Neuronal stem cell (in vitro differentiated cells): ENCODE measurements around the gene SEL1L3.
A peak's percentile ranks its signal among the peaks of the same experiment; 100 is the strongest.

Source experiments
- DNase-seq: peaks from one replicate; pipeline ENCODE4 v3.0.0-alpha.2; 2013; ENCODE audit warnings: low spot score
- H2AFZ ChIP-seq: one replicate; pipeline ENCODE4 v1.6.1; 2013; ENCODE audit warnings: mild to moderate bottlenecking, low read length, inconsistent platforms
- H2AK5ac ChIP-seq: 2 replicates; pipeline ENCODE4 v1.6.1; 2013; ENCODE audit warnings: low read depth, mild to moderate bottlenecking, inconsistent platforms, low read length, moderate library complexity, mixed read lengths
- H2BK120ac ChIP-seq: 2 replicates; pipeline ENCODE4 v1.6.1; 2013; ENCODE audit warnings: low read depth, mild to moderate bottlenecking, inconsistent platforms, low read length, moderate library complexity, mixed read lengths
- H2BK12ac ChIP-seq: one replicate; pipeline ENCODE4 v1.6.1; 2013; ENCODE audit warnings: low read length, inconsistent platforms
- H2BK15ac ChIP-seq: 2 replicates; pipeline ENCODE4 v1.6.1; 2013; ENCODE audit warnings: mild to moderate bottlenecking, low read length, inconsistent platforms, mixed read lengths
- H2BK5ac ChIP-seq: one replicate; pipeline ENCODE4 v1.6.1; 2013; ENCODE audit warnings: inconsistent platforms, mild to moderate bottlenecking, low read length, moderate library complexity
- H3K14ac ChIP-seq: one replicate; pipeline ENCODE4 v1.6.1; 2013; ENCODE audit warnings: low read length, inconsistent platforms
- H3K18ac ChIP-seq: 2 replicates; pipeline ENCODE4 v1.6.1; 2013; ENCODE audit warnings: low read length, inconsistent platforms
- H3K23ac ChIP-seq: 2 replicates; pipeline ENCODE4 v1.6.1; 2013; ENCODE audit warnings: low read depth, mild to moderate bottlenecking, mixed read lengths, low read length, inconsistent platforms; ENCODE audit not compliant: poor library complexity
- H3K27ac ChIP-seq: replicated peaks from 3 replicates; pipeline ENCODE4 v1.5.1; 2013; ENCODE audit warnings: low read length, inconsistent platforms
- H3K27me3 ChIP-seq, 3 experiments: 2 replicates each; pipeline ENCODE4 v1.6.1; 2013; ENCODE audit warnings: low read length in 3 of 3, mild to moderate bottlenecking in 2 of 3, inconsistent platforms in 1 of 3, low read depth in 1 of 3, mixed read lengths in 1 of 3, moderate library complexity in 1 of 3; ENCODE audit not compliant: control insufficient read depth in 3 of 3, insufficient read depth in 3 of 3
- H3K36me3 ChIP-seq, 2 donors: replicated peaks in 1 of 2; 2 replicates each; pipeline ENCODE4 v1.6.1; 2013; ENCODE audit warnings: low read length in 2 of 2; ENCODE audit not compliant: control insufficient read depth in 2 of 2, insufficient read depth in 2 of 2
- H3K4ac ChIP-seq: 2 replicates; pipeline ENCODE4 v1.6.1; 2013; ENCODE audit warnings: inconsistent platforms, mild to moderate bottlenecking, low read length, moderate library complexity
- H3K4me1 ChIP-seq, 2 donors: 1 replicate in 1 of 2; 2 replicates in 1 of 2; pipeline ENCODE4 v1.6.1; 2013; ENCODE audit warnings: low read length in 2 of 2, low read depth in 1 of 2; ENCODE audit not compliant: control insufficient read depth in 2 of 2, insufficient read depth in 1 of 2
- H3K4me2 ChIP-seq: one replicate; pipeline ENCODE4 v1.6.1; 2013; ENCODE audit warnings: mild to moderate bottlenecking, low read length, inconsistent platforms; ENCODE audit not compliant: insufficient read depth, poor library complexity, severe bottlenecking
- H3K4me3 ChIP-seq, 2 donors: 2 replicates each; pipeline ENCODE4 v1.5.1; 2013; ENCODE audit warnings: low read length in 2 of 2, mild to moderate bottlenecking in 2 of 2, inconsistent platforms in 1 of 2, moderate library complexity in 1 of 2
- H3K79me1 ChIP-seq: one replicate; pipeline ENCODE4 v1.6.1; 2013; ENCODE audit warnings: low read depth, mild to moderate bottlenecking, inconsistent platforms, low read length, moderate library complexity
- H3K9ac ChIP-seq: one replicate; pipeline ENCODE4 v1.6.1; 2013; ENCODE audit warnings: mild to moderate bottlenecking, low read depth, low read length, inconsistent platforms; ENCODE audit not compliant: poor library complexity
- H3K9me3 ChIP-seq, 2 donors: replicated peaks in 1 of 2; 2 replicates each; pipeline versions ENCODE3 to v1.6.1; 2013; ENCODE audit warnings: low read length in 2 of 2, mild to moderate bottlenecking in 2 of 2, inconsistent platforms in 1 of 2, low read depth in 1 of 2, mixed read lengths in 1 of 2, moderate library complexity in 1 of 2; ENCODE audit not compliant: control insufficient read depth in 2 of 2, insufficient read depth in 1 of 2
- H4K8ac ChIP-seq: one replicate; pipeline ENCODE4 v1.6.1; 2013; ENCODE audit warnings: low read depth, mild to moderate bottlenecking, inconsistent platforms, low read length, moderate library complexity
- H4K91ac ChIP-seq: one replicate; pipeline ENCODE4 v1.6.1; 2013; ENCODE audit warnings: low read length, low read depth, mild to moderate bottlenecking, inconsistent platforms; ENCODE audit not compliant: poor library complexity
- WGBS, 2 donors: extraction: QIAGEN DNeasy Blood & Tissue Kit; methylation state at CpG; one replicate each; pipeline ENCODE4 v1.1.7; 2013; ENCODE audit warnings: missing lambda C conversion rate in 2 of 2, mixed read lengths in 1 of 2; ENCODE audit not compliant: insufficient read length in 2 of 2, insufficient replicate concordance in 1 of 2; ENCODE audit errors: extremely low coverage in 2 of 2; 5-methylcytosine and 5-hydroxymethylcytosine counted together

The SEL1L3 gene

DNA sequence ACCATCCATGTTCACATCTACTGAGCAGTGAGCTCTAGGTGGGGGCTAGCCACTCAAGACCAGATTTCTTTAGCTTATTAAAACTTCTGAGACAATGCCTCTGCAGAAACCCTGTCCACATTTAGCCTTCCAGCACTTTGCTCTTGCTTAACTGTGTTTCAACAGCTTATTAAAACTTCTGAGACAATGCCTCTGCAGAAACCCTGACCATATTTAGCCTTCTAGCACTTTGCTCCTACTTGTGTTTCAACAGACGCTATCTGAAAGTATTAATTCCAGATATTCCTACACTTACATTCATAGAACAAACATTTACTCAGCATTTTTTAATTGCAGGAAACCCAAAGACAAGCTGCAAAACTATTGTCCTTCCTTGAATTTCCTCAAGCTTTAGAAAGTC is 91.9 kb downstream of the SEL1L3 start:
- Histone ChIP-seq H3K36me3 (no peaks in the 10 kb centered on the region), H2BK12ac (no peak overlapping the region), H3K4me3 (no peak overlapping the region), H3K9ac (no peak overlapping the region), H3K4me1 (peaks cover 1 to 2% of the 10 kb centered on the region in 2 donors), H3K4me2 (no peak overlapping the region), H3K18ac (no peak overlapping the region), H2BK120ac (no peak overlapping the region), H2BK5ac (no peak overlapping the region), H2AK5ac (no peak overlapping the region), H4K8ac (no peak overlapping the region), H3K14ac (no peak overlapping the region), H3K9me3 (no peaks in the 10 kb centered on the region), H3K4ac (no peak overlapping the region), H2BK15ac (no peak overlapping the region), H3K23ac (no peak overlapping the region), H3K27ac (no peak overlapping the region), H4K91ac (no peak overlapping the region), H2AFZ (no peak overlapping the region), H3K27me3 (no peaks in the 10 kb centered on the region), H3K79me1 (no peaks in the 10 kb centered on the region)
- WGBS, 2 donors: no CpG with 5 or more reads among the region's 1 CpG
- no peak for DNase-seq

DNA sequence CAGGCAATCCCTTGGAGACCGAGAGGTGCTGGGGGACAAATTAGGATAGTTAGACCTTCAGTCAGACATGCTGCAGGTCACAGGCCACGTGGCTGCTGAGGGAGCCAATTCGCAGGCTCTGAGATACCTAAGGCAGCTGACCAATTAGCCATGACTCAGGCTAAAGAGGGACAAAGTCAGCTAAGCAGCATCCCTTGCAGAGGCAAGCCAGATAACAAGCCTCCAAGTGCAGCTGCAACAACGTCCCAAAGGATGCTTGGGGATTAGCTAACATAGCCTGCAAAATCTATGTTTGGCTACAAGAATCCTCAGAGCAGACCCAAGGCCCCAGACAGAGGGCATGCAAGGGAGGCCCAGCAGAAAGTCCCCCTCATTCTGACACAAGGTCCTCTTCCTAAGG is 93.5 kb downstream of the SEL1L3 start:
- DNase-seq: no peak
- peak overlapping the region; percentile 27 for H2AFZ ChIP-seq

GRCh38 chr4:25767877-25768725 is 94.7 kb downstream of the SEL1L3 start:
- peak; percentile 72 for DNase-seq
- H3K23ac ChIP-seq: no peak overlapping the region
- no peak overlapping the region for H3K4me3 ChIP-seq
- H2BK15ac ChIP-seq: no peak overlapping the region
- H3K9me3 ChIP-seq: no peaks in the 10 kb centered on the region
- peaks cover 1 to 2% of the 10 kb centered on the region in 2 donors for H3K4me1 ChIP-seq
- no peak overlapping the region for H4K8ac ChIP-seq
- H2BK120ac ChIP-seq: no peak overlapping the region
- no peaks in the 10 kb centered on the region for H3K36me3 ChIP-seq
- H3K79me1 ChIP-seq: no peaks in the 10 kb centered on the region
- H2BK5ac ChIP-seq: no peak overlapping the region
- no peak overlapping the region for H3K4ac ChIP-seq
- no peaks in the 10 kb centered on the region for H3K27me3 ChIP-seq
- no peak overlapping the region for H4K91ac ChIP-seq
- H2AK5ac ChIP-seq: no peak overlapping the region
- H3K9ac ChIP-seq: no peak overlapping the region
- WGBS, 2 donors: no CpG with 5 or more reads among the region's 8 CpGs
- H3K18ac ChIP-seq: no peak overlapping the region
- no peak overlapping the region for H2BK12ac ChIP-seq
- H2AFZ ChIP-seq: no peak overlapping the region
- H3K4me2 ChIP-seq: no peak overlapping the region
- H3K14ac ChIP-seq: no peak overlapping the region
- no peak overlapping the region for H3K27ac ChIP-seq

More for the DNA sequence above, 93.5 kb downstream of the SEL1L3 start:
- Histone ChIP-seq H2BK5ac (no peak overlapping the region), H2BK120ac (no peak overlapping the region), H3K4me3 (no peak overlapping the region), H3K79me1 (no peaks in the 10 kb centered on the region), H3K27me3 (no peaks in the 10 kb centered on the region), H3K9me3 (no peaks in the 10 kb centered on the region), H3K36me3 (no peaks in the 10 kb centered on the region), H3K23ac (no peak overlapping the region), H2BK12ac (no peak overlapping the region), H4K91ac (no peak overlapping the region), H2AK5ac (no peak overlapping the region), H3K4ac (no peak overlapping the region), H3K9ac (no peak overlapping the region), H3K27ac (no peak overlapping the region), H2BK15ac (no peak overlapping the region), H3K18ac (no peak overlapping the region), H4K8ac (no peak overlapping the region), H3K4me1 (peaks cover 1 to 2% of the 10 kb centered on the region in 2 donors), H3K4me2 (no peak overlapping the region), H3K14ac (no peak overlapping the region)
- WGBS, 2 donors: no CpG with 5 or more reads among the region's 4 CpGs

GRCh38 chr4:25760518-25761157 is 102.2 kb downstream of the SEL1L3 start:
- H2BK15ac ChIP-seq: no peak overlapping the region
- no peak overlapping the region for H2BK5ac ChIP-seq
- H3K4me3 ChIP-seq: no peak overlapping the region
- no peak overlapping the region for H3K23ac ChIP-seq
- H3K4me1 ChIP-seq: peaks cover 0 to 1% of the 10 kb centered on the region in 2 donors
- H3K79me1 ChIP-seq: no peaks in the 10 kb centered on the region
- DNase-seq: no peak
- WGBS, 2 donors: no CpG with 5 or more reads among the region's 11 CpGs
- H4K8ac ChIP-seq: no peak overlapping the region
- H3K4ac ChIP-seq: no peak overlapping the region
- H3K9me3 ChIP-seq: no peaks in the 10 kb centered on the region
- no peak overlapping the region for H3K4me2 ChIP-seq
- no peak overlapping the region for H3K14ac ChIP-seq
- no peak overlapping the region for H2BK120ac ChIP-seq
- H2AFZ ChIP-seq: no peak overlapping the region
- no peak overlapping the region for H4K91ac ChIP-seq
- H2AK5ac ChIP-seq: no peak overlapping the region
- no peak overlapping the region for H3K27ac ChIP-seq
- H3K36me3 ChIP-seq: peaks cover 0 to 3% of the 10 kb centered on the region in 2 donors
- H3K27me3 ChIP-seq: no peaks in the 10 kb centered on the region
- H3K9ac ChIP-seq: no peak overlapping the region
- no peak overlapping the region for H3K18ac ChIP-seq
- no peak overlapping the region for H2BK12ac ChIP-seq
